Heart left ventricle (tissue), 13 donors: ENCODE data around the gene ZBTB7B.

Experiments used
- POLR2A ChIP-seq, 2 donors: fragments of 450-650 bp; IDR thresholded peaks; one replicate each; pipeline ENCODE4 v1.6.1; 2017; ENCODE audit warnings: antibody characterized with exemption in 2 of 2, mild to moderate bottlenecking in 2 of 2, moderate library complexity in 2 of 2
- TF ChIP-seq, protein P1 (sequence below), 12 donors: fragments of 200-600 bp; sonication (generic) in 4 of 12; IDR thresholded peaks; one replicate each; pipeline versions ENCODE4 v1.5.0 to v1.8.0; 2018 to 2022; ENCODE audit warnings: antibody characterized with exemption in 12 of 12, mild to moderate bottlenecking in 5 of 12
- donor health status: ischemic (EF 13 %, LVEDD 7.1; RV severe dilation, severe dysfunction).
- donor health status: DM: no; HTN: yes; CAD: no.
- donor health status: DM: no; HTN: no; CAD: no.
- donor health status: ischemic (EF 25% LVEDD 6.9; RV normal size, moderate dysfunction).
- donor health status: ischemic (EF 25% LVEDD 5.7; RV mildly dilated, moderate dysfunction).
- donor health status: ischemic (EF 35%, LVEDD 5.7; RV mildly dilated, moderate dysfunction).
- donor health status: nonischemic (EF 11% LVEDD 7.7; RV severe dilation, severe dysfunction).
- donor health status: DM: yes; HTN: yes; CAD: no.
- donor health status: PGD.
- donor health status: ischemic (EF 29% LVEDD 5.4; RV normal size, mild dysfunction).
- donor health status: nonischemic (EF 23%, LVEDD 6.1; RV moderate dilation, normal function).

DNA sequence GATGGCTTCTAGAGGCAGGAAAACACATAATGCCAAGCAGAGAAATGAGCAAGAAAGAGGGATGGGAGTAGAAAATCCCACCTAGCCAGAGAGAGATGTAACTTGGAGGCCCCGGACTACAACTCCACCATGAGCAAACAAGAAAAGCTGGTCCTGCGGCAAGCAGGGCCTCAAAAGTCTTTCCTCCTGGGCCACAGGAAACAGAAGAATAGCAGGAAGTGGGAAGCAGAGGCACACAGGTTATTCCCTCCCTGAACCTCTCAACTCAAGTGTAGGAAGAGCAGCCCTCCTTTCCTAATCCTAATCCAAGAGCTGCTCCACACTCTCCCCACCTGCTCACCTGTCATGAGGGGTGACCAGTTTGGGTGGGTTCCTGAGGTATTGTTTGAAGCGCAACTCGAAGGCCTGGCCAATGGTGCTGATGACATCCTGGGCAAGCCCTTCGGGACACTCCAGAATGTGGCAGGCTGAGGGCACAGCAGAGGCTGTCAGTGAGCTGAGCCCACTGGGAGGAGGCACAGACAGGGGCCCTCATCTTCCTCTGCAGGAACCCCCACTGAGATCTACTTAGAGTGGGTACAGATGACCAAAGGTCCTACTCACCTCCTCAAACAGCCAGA is 35.2 kb upstream of the ZBTB7B start:
- TF ChIP-seq, protein P1, sequence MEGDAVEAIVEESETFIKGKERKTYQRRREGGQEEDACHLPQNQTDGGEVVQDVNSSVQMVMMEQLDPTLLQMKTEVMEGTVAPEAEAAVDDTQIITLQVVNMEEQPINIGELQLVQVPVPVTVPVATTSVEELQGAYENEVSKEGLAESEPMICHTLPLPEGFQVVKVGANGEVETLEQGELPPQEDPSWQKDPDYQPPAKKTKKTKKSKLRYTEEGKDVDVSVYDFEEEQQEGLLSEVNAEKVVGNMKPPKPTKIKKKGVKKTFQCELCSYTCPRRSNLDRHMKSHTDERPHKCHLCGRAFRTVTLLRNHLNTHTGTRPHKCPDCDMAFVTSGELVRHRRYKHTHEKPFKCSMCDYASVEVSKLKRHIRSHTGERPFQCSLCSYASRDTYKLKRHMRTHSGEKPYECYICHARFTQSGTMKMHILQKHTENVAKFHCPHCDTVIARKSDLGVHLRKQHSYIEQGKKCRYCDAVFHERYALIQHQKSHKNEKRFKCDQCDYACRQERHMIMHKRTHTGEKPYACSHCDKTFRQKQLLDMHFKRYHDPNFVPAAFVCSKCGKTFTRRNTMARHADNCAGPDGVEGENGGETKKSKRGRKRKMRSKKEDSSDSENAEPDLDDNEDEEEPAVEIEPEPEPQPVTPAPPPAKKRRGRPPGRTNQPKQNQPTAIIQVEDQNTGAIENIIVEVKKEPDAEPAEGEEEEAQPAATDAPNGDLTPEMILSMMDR (IDR thresholded peaks at IDR 0.05), result no peak
- TF ChIP-seq POLR2A (IDR thresholded peaks at IDR 0.05), result no peak
